NCI-H748 (cell line): ENCODE results near the gene TSPAN11.

Experiments
- DNase-seq: peaks from one replicate; lab custom pipeline; 2025; ENCODE audit not compliant: unreplicated experiment; lab: John Stamatoyannopoulos, UW

Gene TSPAN11

GRCh38 chr12:30959110-30959710 is 32.7 kb downstream of the TSPAN11 start:
- DNase-seq, result peak; percentile 55

DNA sequence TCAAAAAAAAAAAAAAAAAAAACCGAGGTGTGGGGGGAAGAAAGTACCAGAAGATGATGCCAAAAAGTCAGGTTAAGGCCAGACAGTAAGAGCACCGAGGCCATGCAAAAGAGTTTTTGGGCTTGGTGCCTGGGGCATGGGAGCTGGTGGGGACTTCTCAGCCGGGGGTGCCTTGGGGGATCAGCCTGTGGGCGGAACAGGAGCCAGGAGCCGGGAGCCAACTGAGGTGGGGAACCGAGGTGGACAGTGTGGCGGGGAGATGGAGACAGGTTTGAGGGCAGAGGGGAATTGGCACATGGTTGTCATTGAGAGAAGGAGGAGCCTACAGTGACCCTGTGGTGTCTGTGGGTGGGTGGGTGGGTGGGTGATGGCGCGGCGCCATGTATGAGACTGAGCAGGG is 33.2 kb downstream of the TSPAN11 start:
- no peak for DNase-seq

GRCh38 chr12:30961030-30961429 is 34.5 kb downstream of the TSPAN11 start:
- DNase-seq, result no peak

- no peak for DNase-seq
Measured at GRCh38 chr12:30962047-30962446, 35.5 kb downstream of the TSPAN11 start.

DNA sequence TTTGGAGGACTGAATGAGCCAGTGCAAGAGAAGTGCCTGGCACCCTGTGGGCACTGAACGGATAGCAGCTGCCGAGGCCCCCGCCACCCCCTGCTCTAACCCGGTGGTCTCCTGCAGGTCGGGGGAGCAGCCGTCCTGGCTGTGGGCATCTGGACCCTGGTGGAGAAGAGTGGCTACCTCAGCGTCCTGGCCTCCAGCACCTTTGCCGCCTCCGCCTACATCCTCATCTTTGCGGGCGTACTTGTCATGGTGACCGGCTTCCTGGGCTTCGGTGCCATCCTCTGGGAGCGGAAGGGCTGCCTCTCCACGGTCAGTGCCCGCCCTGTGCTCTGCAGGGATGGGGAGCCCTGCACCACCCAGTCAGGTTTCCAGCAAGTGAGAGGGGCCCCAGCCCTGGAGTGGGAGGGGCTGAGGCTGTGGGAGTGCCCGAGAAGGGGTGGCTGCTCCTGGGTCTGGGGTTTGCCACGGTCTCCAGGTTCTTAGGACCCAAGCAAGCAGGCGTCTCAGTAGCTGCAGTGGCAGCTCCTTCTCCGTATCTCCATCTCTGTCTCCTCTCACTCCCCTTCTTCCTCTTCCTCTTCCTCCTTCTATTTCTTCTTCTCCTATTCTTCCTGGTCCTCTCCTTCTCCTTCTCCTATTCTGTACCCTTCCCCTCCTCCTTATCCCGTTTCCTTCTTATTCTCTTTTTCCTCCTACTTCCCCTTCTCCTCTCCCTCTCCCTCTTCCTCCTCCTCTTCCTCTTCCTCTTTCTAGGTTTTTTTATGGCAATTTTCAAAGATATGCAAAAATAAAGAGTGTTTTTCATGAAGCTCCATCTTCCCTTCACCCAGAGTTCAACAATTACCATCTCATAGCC is 37.4 kb downstream of the TSPAN11 start:
- DNase-seq, result no peak

DNA sequence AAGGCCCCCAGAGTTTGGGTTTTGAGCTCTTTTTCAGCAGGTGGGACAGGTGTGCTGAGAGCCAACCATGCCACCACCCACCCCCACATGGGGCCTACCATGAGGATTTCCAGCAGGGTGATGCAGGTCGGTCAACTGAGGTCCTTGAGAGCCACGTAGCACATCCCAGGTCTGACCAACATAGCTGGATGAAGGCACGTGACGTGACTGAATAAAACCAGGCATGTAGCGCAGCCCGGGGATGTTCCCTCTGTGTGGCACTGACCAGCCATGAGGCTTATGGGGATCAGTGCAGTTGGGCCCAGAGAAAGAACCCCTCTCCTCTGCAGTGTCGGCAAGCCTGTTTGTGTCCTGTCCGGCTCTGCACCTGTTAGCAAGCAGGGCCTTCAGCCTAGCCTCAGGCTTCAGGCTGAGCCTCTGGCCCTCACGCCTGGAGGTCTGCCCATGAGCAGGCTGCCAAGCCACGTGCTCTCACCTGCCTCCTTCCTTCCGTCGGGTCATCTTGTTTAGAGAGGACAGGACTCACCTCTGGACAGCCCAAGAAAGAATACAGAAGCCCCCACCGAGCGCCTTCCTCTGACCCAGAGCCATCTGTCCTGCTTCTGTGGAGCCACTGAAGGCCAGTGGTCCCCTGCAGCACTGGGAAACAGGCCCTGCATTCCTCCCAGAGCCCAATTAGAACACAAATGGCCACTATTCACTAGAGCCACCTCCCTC is 38.5 kb downstream of the TSPAN11 start:
- no peak for DNase-seq

DNA sequence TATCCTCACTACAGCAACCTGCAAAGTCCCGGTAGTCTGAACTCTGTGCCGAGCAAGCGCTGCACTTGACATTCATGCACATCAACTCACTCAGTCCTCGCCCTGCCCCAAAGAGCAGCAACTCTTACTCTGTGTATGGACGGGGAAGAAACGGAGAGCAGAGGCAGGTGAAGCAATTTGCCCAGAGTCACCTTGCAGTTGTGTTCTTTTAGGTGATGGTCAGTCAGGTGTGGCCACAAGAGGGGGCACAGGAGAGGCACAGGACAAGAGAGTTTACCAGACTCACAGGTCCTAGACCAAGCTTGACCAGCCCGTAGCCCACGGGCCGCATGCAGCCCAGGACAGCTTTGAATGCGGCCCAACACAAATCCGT is 39.1 kb downstream of the TSPAN11 start:
- no peak for DNase-seq

- no peak for DNase-seq
Measured at GRCh38 chr12:30967026-30967425, 40.5 kb downstream of the TSPAN11 start.

- no peak for DNase-seq
Measured at GRCh38 chr12:30968211-30968610, 41.7 kb downstream of the TSPAN11 start.

DNA sequence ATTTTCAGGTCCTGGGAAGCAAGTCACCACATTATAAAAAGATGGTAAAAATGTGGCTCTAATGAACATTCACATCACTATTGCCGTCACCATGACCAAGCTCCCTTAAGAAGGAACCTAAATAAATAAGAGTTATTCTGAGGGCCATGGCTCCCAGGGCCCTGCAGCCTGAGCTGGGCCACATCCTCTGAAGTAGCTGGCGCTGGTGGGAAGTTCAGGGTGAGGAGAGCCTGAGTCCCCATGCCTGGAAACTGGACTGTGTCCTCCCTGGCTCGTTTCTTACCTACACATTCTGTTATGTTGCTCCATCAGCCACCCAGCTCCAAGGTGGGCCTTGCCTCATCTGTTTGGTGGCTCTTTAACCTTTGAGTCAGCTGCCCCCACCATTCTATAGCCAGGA is 42.5 kb downstream of the TSPAN11 start:
- DNase-seq, result no peak

- DNase-seq, result no peak
Measured at GRCh38 chr12:30969606-30970395, 43.3 kb downstream of the TSPAN11 start.

DNA sequence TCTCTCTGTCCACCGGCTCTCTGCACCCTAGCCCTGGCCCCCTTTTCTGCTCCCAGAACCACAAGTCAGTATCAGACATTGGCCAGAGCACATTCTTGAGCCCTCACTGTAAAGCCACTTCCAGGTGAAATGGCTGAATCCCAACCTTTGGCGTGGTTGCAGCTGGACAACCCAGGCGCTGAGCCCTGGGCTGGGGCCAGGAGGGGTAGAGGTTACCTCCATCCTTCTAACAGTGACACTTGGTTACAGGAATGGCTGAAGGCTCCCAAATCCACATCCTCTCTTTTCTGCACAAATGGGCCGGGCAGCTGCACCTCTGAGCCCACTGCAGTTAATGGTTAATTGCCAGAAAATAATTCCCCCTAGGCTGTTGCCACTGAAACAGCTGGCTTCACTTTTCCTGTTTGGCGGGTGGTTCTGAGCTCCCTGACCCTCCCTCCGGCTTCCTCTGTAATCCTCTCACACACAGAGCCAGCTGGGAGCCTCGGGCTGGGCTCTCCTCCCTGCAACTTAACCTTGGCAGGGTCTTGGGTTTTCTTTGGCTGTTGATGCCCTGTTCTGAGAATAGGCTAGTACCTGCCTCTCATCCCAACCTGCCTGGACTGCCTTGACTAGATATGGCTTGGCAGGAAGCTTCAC is 44.1 kb downstream of the TSPAN11 start:
- peak; percentile 36 for DNase-seq

DNA sequence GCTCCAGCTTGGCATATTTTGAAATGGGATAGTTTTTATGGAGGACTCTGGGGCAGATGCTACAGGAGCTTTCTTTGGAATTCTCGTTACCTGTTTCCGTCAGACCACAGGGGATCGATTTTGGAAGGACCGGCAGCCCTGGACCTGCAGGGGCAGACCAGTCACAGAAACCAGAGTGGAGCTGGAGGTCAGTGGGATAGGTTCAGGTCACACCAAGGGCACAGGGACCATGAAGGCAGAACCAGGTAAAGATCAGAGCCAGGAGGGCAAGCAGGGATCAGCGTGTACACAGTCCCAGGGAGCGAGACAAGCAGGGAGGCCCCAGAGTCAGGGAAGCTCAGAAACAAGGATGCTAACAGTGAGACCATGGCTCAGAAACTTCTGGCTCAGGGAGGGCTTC is 45.5 kb downstream of the TSPAN11 start:
- DNase-seq, result no peak

GRCh38 chr12:30973175-30973574 is 46.6 kb downstream of the TSPAN11 start:
- DNase-seq, result no peak

DNA sequence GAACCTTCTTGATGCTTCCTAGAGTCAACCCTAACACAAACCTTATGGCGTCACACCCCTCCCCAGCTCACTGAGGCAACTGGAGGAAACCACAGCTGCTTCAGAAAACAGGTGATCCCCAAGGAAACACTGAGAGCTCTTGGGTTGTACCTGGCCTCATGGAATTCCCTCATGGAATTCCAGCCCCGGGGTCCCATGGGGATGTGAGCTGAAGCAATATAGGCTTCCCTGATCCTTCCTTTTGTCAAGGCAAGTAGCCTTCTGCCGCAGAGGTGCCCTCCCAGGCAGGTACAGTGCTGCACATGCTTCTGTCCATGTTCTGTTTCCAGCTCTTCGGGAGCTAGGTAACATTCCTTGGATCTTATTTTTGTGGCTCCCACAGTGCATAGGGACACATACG is 47.3 kb downstream of the TSPAN11 start:
- no peak for DNase-seq

GRCh38 chr12:30974746-30975500 is 48.4 kb downstream of the TSPAN11 start:
- no peak for DNase-seq

DNA sequence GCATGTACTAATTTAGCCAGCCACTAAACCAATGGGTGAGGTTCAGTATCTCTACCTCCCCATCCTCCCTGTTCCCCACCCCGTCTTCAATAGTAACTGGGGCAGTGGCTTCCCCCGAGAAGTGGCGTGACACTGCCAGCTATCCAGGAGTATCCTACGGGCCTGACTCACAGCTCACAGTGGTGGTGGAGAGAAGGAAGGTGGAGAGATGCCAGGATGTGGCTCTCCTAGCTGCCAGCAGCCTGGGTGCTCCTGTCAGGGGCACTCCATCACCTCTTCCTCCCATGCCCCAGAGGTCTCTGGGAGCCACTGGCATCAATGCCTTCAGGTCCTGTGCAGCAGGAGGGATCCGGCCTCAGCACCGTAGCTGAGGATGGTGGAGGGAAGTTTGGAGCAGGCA is 49.0 kb downstream of the TSPAN11 start:
- no peak for DNase-seq

GRCh38 chr12:30976206-30976605 is 49.7 kb downstream of the TSPAN11 start:
- DNase-seq, result no peak

GRCh38 chr12:30977124-30977523 is 50.6 kb downstream of the TSPAN11 start:
- DNase-seq, result no peak
